NAMALWA (cell line): ENCODE measurements around the gene DZANK1.
"Not testable (repeated sequence)": the region's sequence is repeated elsewhere in the genome, so short reads cannot be mapped to it uniquely, and the experiment has no call there.

Source experiments
- DNase-seq: peaks from one replicate; pipeline ENCODE4 v3.0.0-alpha.2; 2015; ENCODE audit warnings: low spot score

The DZANK1 gene

GRCh38 chr20:18466894-18467730 is at the start of gene DZANK1, which contains the start of gene POLR3F:
Gene DZANK1 (minus strand): TSS chr20:18467030. CDS start chr20:18465358, 1,672 bp downstream.
Gene POLR3F (plus strand): TSS chr20:18467390. CDS start chr20:18467507, 117 bp downstream.
- DNase-seq = peak; percentile 95

- DNase-seq = no peak
Observed at GRCh38 chr20:18515973-18516372, 49.1 kb upstream of the DZANK1 start.

- no peak for DNase-seq
Observed at GRCh38 chr20:18514127-18514526, 47.3 kb upstream of the DZANK1 start.

GRCh38 chr20:18513208-18513607 is 46.4 kb upstream of the DZANK1 start:
- DNase-seq = no peak

- no peak for DNase-seq
Observed at GRCh38 chr20:18511571-18511970, 44.7 kb upstream of the DZANK1 start.

- DNase-seq = peak; percentile 98
Observed at GRCh38 chr20:18507218-18508191, 40.7 kb upstream of the DZANK1 start, which contains the start of gene SEC23B. Gene SEC23B (plus strand): TSS chr20:18507940. CDS start chr20:18510836, 2,896 bp downstream.

- DNase-seq = no peak
Observed at GRCh38 chr20:18506744-18507143, 39.9 kb upstream of the DZANK1 start.

GRCh38 chr20:18504479-18505060 is 37.7 kb upstream of the DZANK1 start:
- DNase-seq = no peak

GRCh38 chr20:18501672-18502071 is 34.8 kb upstream of the DZANK1 start:
- DNase-seq = not testable (repeated sequence)

- DNase-seq = no peak
Observed at GRCh38 chr20:18497603-18498002, 30.8 kb upstream of the DZANK1 start.

- peak; percentile 72 for DNase-seq
Observed at GRCh38 chr20:18496740-18497592, 30.1 kb upstream of the DZANK1 start, which contains the start of gene RBBP9. Gene RBBP9 (minus strand): TSS chr20:18497225. CDS start chr20:18497167, 58 bp downstream.

GRCh38 chr20:18496042-18496441 is 29.2 kb upstream of the DZANK1 start:
- peak; percentile 36 for DNase-seq

GRCh38 chr20:18488301-18488700 is 21.5 kb upstream of the DZANK1 start:
- DNase-seq = no peak

GRCh38 chr20:18481596-18481995 is 14.8 kb upstream of the DZANK1 start:
- no peak for DNase-seq

- no peak for DNase-seq
Observed at GRCh38 chr20:18477821-18478220, 11.0 kb upstream of the DZANK1 start.

- DNase-seq = no peak
Observed at GRCh38 chr20:18477218-18477617, 10.4 kb upstream of the DZANK1 start.

GRCh38 chr20:18466574-18466893 is 296 bp downstream of the DZANK1 start:
- DNase-seq = no peak

GRCh38 chr20:18465536-18466200 is 1.2 kb downstream of the DZANK1 start:
- no peak for DNase-seq

- DNase-seq = no peak
Observed at GRCh38 chr20:18456600-18456999, 10.2 kb downstream of the DZANK1 start.

- DNase-seq = no peak
Observed at GRCh38 chr20:18443886-18444285, 22.9 kb downstream of the DZANK1 start.

GRCh38 chr20:18440403-18440802 is 26.4 kb downstream of the DZANK1 start:
- DNase-seq = no peak
